ENCODE measurements around the gene SUPT6H.
"Not testable (repeated sequence)": the region's sequence is repeated elsewhere in the genome, so short reads cannot be mapped to it uniquely, and the experiment has no call there.

The SUPT6H gene

DNA sequence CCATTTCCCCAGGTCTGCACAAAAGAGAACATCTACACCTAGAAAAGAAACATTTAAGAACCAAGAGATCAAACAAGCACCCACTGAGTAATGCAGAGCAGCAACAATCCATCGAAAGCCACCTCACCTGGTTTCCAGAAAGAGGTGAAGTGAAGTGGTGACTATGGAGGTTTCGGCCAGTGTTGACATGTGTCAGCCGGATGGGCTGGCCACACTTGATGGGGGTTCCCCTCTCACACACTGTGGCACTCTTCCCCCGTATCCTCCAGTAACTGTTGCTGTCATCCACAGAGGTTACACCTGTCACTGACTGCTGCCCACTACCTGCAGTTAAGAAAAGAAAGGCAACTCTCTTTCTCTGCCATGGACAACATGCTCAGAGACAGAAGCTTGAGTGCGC lies 6.8 kb upstream of the SUPT6H start:
- DNase-seq = no peak

DNA sequence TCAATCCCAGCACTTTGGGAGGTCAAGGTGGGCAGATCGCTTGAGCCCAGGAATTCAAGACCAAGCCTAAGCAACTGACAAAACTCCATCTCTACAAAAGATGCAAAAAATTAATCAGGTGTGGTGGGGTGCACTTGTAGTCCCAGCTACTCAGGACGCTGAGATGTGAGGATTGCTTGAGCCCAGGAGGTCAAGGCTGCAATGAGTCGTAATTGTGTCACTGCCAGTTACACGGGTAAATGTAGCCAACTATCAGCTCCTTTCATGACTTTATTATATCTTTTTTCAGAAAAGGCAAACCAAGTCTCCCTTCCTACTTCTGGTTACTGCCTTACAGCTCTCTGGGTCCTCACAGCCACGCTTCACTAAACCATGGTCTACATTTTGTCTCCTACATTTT lies 4.2 kb upstream of the SUPT6H start:
- DNase-seq = no peak

DNA sequence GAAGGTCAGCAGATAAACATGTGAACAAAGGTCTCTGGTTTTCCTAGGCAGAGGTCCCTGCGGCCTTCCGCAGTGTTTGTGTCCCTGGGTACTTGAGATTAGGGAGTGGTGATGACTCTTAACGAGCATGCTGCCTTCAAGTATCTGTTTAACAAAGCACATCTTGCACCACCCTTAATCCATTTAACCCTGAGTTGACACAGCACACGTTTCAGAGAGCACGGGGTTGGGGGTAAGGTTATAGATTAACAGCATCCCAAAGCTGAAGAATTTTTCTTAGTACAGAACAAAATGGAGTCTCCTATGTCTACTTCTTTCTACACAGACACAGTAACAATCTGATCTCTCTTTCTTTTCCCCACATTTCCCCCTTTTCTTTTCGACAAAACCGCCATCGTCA lies 3.7 kb upstream of the SUPT6H start:
- not testable (repeated sequence) for DNase-seq

DNA sequence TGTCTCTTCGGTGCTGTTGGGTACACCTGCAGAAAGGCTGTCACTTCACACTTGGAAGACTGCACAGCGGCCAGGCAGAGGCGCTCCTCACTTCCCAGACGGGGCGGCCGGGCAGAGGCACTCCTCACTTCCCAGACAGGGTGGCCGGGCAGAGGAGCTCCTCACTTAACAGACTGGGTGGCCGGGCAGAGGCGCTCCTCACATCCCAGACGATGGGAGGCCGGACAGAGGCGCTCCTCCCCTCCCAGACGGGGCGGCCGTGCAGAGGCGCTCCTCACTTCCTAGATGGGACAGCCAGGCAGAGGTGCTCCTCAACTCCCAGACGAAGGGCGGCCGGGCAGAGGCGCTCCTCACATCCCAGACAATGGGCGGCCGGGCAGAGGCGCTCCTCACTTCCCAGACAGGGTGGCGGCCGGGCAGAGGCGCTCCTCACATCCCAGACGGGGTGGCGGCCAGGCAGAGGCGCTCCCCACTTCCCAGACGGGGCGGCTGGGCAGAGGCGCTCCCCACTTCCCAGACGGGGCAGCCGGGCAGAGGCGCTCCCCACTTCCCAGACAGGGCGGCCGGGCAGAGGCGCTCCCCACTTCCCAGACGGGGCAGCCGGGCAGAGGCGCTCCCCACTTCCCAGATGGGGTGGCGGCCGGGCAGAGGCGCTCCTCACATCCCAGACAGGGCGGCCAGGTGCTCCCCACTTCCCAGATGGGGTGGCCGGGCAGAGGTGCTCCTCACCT lies 3.1 kb upstream of the SUPT6H start:
- not testable (repeated sequence) for DNase-seq

DNA sequence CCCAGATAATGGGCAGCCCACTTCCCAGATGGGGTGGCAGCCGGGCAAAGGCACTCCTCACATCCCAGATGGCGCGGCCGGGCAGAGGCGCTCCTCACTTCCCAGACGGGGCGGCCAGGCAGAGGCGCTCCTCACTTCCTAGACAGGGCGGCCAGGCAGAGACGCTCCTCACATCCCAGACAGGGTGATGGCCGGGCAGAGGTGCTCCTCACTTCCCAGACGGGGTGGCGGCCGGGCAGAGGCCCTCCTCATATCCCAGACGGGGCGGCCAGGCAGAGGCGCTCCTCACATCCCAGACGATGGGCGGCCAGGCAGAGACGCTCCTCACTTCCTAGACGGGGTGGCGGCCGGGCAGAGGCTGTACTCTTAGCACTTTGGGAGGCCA lies 2.5 kb upstream of the SUPT6H start:
- not testable (repeated sequence) for DNase-seq

DNA sequence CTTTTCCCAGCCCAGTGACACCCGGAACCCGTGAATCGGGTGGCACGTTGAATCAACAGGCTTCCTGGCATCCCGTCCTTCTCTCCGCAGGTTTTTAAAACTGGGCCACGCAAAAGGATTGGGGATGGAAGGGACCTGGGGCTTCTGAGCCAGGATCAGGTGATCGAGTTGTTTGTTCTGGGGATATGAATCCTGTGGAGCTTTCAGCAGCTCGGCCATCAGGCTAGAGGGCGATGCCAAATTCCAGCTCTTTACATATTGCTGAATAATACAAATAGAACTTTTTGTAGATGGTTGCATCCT lies 473 bp downstream of the SUPT6H start:
- no peak for DNase-seq

DNA sequence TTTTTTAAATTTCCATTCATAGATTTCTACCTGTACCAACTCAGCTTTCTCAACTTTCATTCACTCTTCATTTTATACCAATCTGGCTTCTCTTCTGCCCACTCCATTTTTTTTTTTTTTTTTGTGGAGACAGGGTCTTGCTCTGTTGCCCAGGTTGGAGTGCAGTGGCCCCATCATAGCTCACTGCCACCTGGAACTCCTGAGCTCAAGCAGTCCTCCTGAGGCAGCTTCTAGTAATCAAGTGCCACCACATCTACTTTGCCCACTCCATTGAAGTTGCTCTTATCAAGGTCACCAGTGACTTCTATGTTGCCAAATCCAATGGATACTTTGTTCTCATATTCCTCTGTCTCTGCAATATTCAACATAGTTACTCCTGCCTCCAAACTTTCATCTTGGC lies 1.7 kb downstream of the SUPT6H start:
- no peak for DNase-seq

DNA sequence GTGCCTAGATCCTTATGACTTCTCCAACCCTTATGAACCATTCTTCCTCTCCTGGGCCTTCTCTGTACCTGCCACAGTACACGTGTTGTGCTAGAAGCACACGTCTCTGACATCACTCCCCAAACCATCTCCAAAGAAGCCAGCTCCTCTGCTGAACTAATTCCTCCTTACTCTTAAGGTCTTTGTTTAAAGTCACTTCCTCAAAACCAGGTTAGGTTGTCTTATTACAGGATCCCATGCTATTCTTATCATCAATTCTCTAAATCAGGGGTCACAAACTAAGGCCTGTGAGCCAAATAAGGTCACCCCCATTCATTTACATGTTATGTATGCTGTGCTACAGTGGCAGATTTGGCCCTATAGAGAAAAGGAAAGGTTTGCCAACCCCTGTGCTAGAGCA lies 4.0 kb downstream of the SUPT6H start:
- DNase-seq = no peak

DNA sequence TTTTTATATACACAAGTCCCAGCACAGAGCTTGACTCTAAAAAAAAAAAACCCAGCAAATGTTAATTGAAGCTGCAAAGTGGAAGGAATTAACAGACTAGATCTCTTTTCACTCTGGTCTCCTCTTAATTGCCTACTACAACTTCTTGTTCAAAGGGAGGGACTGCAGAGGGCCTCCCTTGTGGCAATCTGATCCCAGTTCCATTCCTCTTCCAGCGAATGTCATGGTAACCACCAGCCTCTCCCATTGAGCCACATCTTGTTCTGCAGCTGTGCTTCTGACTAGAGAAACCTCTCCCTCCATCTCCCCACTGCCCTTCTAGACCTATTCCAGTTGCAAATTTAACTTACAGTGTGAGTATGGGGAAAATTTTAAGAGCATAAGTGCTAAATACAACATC lies 5.9 kb downstream of the SUPT6H start:
- DNase-seq = no peak

DNA sequence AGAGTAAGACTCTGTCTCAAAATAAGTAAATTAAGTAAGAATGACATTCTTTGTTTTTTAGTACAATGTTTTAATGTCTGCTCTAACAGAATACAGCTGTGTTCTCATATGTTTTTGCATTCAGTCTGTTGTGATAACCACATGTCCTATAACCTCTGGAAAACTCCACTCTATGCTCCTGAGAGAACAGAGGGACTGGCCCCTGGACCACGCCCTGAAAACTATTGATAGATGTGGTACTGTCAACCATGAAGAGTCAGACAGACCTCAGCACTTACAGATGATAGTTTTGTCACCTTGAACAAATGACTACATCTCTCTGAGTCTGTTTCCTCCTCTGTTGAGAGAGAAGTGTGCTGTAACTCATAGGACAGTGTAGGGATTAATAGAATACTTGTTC lies 7.9 kb downstream of the SUPT6H start:
- no peak for DNase-seq

DNA sequence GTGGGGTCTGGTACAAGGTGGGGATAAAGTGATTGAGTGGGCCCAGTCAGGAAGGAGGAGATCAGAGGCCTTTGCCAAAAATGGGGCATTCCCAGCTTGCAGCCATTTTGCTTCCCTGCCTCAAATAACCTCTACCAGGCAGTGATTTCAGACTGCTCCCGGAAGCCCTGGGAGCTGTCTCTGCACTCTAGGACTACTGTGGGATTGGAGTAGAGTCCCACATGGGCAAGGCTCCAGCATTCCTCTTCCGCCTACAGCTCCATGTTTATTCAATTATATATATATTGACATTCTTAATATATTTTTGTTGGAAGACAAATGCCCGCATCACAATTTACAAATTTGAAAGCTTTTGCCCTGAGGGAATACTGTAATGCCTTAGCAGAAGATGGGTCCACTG lies 13.5 kb downstream of the SUPT6H start:
- DNase-seq = no peak

DNA sequence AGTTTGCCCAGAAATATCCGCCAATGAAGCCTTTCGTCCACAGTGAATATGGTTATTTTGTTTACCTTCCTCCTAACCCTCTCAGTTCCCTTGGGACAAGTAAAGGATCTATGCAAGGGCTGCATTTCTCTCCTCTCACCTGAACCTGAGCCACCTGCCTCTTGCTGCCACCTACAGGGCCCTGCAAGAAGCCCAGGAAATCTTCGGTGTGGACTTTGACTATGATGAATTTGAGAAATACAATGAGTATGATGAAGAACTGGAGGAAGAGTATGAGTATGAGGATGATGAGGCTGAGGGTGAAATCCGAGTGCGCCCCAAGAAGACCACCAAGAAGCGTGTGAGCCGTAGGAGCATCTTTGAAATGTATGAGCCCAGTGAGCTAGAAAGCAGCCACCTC lies 14.0 kb downstream of the SUPT6H start:
- no peak for DNase-seq

DNA sequence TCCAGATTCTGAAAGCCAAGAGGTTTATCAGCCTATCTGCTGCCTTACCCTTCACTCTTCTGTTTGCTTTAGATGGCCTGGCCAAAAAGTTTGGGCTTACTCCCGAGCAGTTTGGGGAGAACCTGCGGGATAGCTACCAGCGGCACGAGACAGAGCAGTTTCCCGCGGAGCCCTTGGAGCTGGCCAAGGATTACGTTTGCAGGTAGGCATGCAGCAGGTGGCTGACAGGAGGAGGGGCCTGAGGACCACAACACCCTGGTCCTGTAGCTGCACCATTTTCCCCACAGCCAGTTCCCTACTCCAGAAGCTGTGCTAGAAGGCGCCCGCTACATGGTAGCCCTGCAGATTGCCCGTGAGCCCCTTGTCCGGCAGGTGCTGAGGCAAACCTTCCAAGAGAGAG lies 20.6 kb downstream of the SUPT6H start:
- no peak for DNase-seq

DNA sequence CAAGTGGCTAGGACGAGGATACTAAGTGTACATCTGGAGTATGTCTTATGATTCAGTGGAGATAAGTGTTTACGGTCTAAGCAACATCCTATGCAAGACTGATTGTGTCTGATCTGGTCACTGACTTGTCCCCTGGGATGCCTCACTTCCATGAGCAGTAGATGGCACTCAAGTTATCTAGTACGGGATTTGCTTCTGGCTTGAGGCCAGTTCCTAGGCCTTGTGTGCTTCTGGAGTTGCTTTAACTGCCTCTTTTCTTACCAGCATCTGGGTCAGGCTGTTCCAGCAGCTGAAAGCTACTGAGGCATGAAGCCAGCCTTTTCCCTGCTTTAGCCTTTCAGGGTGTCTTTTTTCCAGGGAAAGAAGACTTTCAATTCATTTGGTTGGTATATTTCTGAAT lies 23.0 kb downstream of the SUPT6H start:
- DNase-seq = no peak

DNA sequence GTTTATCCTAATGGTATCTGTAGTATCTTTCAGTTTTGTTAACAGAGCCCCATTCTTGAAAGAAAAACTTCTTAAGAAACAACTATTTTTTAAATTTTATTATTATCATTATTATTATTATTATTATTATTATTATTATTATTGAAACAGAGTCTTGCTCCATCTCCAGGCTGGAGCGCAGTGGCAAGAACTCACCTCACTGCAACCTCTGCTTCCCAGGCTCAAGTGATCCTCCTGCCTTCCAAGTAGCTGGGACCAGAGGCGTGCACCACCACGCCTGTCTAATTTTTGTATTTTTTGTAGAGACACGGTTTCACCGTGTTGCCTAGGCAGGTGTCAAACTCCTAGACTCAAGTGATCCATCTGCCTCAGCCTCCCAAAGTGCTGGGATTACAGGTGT lies 23.4 kb downstream of the SUPT6H start:
- DNase-seq = no peak

DNA sequence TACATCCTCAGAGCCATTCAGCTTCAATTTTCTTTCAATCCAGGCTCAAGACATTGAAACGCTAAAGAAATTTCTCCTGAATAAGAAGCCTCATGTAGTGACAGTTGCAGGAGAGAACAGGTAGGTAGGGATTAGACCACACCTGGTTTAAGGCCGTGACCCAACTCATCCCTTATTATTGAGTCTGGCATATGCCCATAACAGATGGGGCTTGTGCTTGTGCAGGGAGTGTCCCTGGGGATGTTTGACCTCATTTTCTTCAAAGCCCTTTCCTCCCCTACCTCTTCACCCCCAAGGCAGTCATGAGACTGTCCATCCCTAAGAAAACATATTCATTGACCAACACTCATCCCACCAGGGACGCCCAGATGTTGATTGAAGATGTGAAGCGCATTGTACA lies 24.3 kb downstream of the SUPT6H start:
- no peak for DNase-seq

DNA sequence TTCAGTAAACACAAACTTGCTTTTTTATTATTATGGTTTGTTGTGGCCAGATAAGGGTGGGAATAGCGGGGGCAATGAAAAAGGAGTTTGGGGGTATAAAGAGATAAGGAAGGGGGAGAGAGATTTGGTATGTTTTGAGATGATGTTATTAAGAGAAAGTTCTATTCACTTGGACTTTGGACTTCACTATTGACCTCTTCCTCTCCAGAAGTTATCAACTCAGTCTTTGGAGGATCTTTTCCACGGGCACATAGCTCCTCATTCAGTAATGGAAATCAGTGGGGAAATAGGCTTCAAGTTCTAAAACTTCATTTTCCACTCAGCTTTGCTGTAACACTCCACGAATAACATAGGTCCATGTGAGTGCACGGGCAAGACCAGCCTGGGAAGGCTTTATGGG lies 26.5 kb downstream of the SUPT6H start:
- no peak for DNase-seq

DNA sequence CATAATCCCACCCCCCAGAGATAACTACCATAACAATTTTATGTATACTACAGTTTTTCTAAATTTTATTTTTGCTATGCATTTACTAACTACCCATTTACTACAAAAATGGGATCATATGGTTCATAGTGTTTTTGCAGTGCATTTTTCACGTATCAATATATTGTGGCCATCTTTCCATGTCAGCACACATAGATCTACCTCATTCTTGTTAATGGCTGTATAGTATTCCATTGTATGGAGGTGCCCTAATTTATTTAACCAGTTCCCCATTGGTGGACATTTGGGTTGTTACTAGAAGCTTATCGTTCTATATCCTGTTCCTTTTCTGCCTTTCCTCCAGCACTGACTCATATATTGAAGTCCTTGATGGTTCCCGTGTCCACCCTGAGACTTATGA lies 27.0 kb downstream of the SUPT6H start:
- no peak for DNase-seq

DNA sequence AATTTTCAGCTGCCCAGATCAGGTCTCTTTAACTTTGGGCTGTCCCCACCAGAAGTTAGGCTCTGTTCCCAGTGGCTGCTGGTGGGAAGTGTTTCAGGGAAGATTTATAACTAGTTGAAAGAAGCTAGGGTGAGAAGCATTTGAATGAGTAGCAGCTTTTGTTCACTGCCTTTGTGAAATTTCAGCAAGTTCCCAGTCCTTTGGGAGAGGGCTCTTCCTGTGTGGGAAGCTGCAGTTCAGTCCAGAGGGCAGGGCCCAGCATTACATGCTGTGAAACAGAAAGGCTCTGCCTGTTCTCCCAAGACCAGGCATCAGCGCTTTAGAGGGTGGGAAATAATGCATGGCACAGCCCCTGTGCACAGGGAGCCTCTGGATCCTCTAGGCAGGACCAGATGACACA lies 31.9 kb downstream of the SUPT6H start:
- no peak for DNase-seq

DNA sequence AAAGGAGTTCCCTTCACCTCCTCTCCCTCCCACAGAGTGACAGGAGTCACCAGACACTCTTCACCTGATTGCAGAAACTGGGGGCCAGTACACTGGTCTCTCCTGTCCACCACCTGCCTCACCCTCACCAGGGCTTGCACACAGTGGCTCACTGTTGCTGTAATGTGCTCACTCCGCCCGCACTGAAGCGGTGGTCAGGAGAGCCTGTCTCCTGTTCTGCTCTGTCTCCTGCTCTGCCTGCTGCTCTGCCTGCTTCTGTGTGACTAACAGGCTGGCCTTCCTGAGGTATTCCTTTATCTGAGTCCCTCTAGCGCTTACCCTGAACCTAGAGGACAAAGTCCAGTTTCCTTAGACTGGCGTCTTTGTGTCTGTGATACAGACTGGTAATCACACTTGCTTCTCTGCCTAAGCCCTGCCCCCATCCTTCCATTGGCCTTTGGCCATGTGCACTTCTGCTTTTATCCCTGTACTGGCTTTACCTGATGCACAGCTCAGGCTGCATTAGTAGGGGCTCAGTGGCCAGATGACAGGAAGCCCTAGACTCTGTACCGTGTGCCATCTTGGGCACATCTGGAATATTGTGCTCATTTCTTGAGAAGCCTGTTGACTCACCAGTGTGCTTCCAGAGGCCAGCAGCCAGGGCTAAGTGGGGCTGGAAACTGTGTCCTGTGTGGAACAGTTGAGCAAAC lies 36.4 kb downstream of the SUPT6H start:
- DNase-seq = no peak

DNA sequence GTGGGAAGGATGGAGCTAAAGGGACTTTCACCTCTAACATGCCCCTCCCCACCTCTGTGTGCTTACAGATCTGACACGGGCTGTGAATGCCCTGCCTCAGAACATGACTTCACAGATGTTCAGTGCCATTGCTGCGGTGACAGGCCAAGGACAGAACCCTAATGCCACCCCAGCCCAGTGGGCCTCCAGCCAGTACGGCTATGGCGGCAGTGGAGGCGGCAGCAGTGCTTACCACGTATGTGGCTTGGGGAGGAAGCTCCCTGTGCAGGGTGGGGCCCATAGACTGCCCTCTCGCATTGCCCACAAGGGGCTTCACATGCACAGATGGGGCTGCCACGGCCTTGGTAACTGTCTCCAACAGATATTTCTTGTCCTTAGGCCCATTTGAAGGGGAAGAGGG lies 38.3 kb downstream of the SUPT6H start:
- DNase-seq = no peak

DNA sequence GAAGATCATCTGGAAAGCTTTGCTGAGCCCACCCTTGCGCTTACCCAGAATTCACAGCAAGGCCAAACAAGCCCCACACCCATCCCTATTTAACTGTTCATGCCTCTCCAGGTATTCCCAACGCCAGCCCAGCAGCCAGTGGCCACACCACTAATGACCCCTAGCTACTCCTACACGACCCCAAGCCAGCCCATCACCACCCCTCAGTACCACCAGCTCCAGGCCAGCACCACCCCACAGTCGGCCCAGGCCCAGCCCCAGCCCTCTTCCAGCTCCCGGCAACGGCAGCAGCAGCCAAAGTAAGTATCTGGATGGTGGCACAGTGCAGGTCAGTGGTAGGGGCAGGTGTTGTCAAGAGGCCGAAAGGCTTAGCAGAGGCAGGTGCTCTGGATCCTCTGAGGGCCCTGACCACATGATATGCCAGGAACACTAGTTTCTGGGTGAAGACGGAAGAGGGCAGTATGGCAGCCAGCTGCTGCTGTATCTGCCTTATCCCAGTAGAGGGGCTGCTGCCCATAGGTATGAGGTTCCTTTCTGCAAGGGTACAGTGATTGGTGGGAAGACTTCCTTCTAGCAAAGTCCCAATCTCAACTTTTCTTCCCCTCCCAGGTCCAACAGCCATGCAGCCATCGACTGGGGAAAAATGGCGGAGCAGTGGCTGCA lies 39.0 kb downstream of the SUPT6H start:
- DNase-seq = no peak

DNA sequence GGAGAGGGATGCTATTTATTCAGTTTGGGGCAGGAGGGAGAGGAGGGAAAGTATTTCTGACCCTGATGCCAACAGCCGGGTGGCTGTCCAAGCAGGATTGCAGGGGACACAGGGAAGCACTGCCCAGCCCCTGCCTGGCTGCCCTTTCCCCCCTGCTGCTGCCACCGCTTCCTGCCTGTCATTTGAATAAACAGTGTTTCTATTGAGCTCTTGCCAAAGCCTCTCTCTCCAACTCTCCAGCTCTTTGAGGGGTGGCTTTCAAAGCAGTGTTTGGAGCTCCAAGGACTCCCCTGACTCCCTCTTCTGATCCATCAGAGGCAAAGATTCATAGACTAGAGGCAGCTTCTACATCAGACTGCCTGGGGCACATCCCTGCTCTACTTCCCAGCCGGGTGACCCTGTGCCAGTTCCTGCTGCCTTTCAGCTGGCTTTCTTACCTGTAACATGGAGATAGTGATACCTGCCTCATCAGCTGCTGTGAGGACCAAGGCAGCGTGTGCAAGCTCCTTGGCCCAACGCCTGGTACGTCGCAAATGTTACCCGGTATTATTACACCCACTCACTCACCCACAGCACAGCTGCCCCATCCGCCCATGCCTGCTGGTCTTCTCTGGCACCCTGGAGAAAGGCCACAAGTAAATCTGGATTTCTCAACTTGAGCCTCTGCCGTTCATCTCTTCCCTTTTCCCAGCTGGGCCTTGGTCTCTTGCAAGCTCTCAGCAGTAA lies 40.2 kb downstream of the SUPT6H start:
- DNase-seq = no peak

DNA sequence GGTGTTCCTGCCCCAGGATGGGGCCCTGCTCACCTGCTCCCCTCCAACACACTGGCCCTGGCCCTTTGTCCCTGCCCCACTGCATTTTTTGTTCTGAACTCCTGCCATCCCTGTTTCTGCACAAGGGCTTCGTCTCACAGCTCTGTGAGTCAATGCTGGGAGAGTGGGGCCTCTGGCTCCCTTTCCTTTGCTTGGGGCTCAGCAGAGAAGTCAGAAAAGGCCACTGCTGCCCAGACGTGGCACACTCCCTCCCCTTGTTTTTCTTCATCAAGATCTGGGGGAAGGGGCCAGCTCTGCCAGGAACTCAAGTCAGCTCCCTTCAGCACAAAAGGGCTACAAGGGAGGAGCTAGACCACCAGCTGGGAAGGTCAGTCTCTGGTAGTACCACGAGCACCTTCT lies 40.7 kb downstream of the SUPT6H start:
- no peak for DNase-seq
